Measurements from ENCODE around the gene KCNB1.
"Not testable (repeated sequence)": the region's sequence is repeated elsewhere in the genome, so short reads cannot be mapped to it uniquely, and the experiment has no call there.

Gene KCNB1

GRCh38 chr20:49412254-49412653 lies 70.2 kb downstream of the KCNB1 start:
- DNase-seq (ENCODE audit: low spot score in 2 of 2) (no peak), ATAC-seq (ENCODE audit: low read depth) (no peak)
- Mint-ChIP-seq H3K9me3 (no peaks in the 10 kb centered on the region), H3K27me3 (peaks cover 31% of the 10 kb centered on the region), H3K4me1 (no peaks in the 10 kb centered on the region), H3K4me3 (no peak overlapping the region), H3K27ac (no peak overlapping the region), H3K36me3 (no peaks in the 10 kb centered on the region)

GRCh38 chr20:49411221-49411925 lies 71.1 kb downstream of the KCNB1 start:
- H3K9me3 Mint-ChIP-seq, result no peaks in the 10 kb centered on the region
- H3K36me3 Mint-ChIP-seq, result no peaks in the 10 kb centered on the region
- no peak for DNase-seq (ENCODE audit: low spot score in 2 of 2)
- H3K27me3 Mint-ChIP-seq, result peaks cover 26% of the 10 kb centered on the region
- H3K4me1 Mint-ChIP-seq, result no peaks in the 10 kb centered on the region
- H3K27ac Mint-ChIP-seq, result no peak overlapping the region
- ATAC-seq (ENCODE audit: low read depth), result no peak
- no peak overlapping the region for H3K4me3 Mint-ChIP-seq

- H3K27me3 Mint-ChIP-seq, result peaks cover 24% of the 10 kb centered on the region
- not testable (repeated sequence) for H3K4me3 Mint-ChIP-seq; H3K36me3 Mint-ChIP-seq; ATAC-seq (ENCODE audit: low read depth); DNase-seq (ENCODE audit: low spot score in 2 of 2); H3K9me3 Mint-ChIP-seq; H3K27ac Mint-ChIP-seq; H3K4me1 Mint-ChIP-seq
These were observed 72.4 kb downstream of the KCNB1 start for GRCh38 chr20:49409975-49410621.

- H3K9me3 Mint-ChIP-seq, result no peaks in the 10 kb centered on the region
- no peak overlapping the region for H3K27ac Mint-ChIP-seq
- peaks cover 24% of the 10 kb centered on the region for H3K27me3 Mint-ChIP-seq
- no peaks in the 10 kb centered on the region for H3K4me1 Mint-ChIP-seq
- no peak overlapping the region for H3K4me3 Mint-ChIP-seq
- no peak for DNase-seq (ENCODE audit: low spot score in 2 of 2)
- no peaks in the 10 kb centered on the region for H3K36me3 Mint-ChIP-seq
- no peak for ATAC-seq (ENCODE audit: low read depth)
These were observed 73.0 kb downstream of the KCNB1 start for GRCh38 chr20:49409302-49409974.

- Mint-ChIP-seq H3K4me3 (no peak overlapping the region), H3K27me3 (peaks cover 19% of the 10 kb centered on the region), H3K9me3 (no peaks in the 10 kb centered on the region), H3K27ac (no peak overlapping the region), H3K4me1 (no peaks in the 10 kb centered on the region), H3K36me3 (no peaks in the 10 kb centered on the region)
- DNase-seq (ENCODE audit: low spot score in 2 of 2), result no peak
- no peak for ATAC-seq (ENCODE audit: low read depth)
These were observed 73.9 kb downstream of the KCNB1 start for GRCh38 chr20:49408509-49409104.

GRCh38 chr20:49406666-49407065 lies 75.8 kb downstream of the KCNB1 start:
- H3K9me3 Mint-ChIP-seq, result peaks cover 4% of the 10 kb centered on the region
- H3K36me3 Mint-ChIP-seq, result peaks cover 3% of the 10 kb centered on the region
- peaks cover 16% of the 10 kb centered on the region for H3K27me3 Mint-ChIP-seq
- H3K27ac Mint-ChIP-seq, result no peak overlapping the region
- H3K4me3 Mint-ChIP-seq, result no peak overlapping the region
- DNase-seq (ENCODE audit: low spot score in 2 of 2) (no peak), ATAC-seq (ENCODE audit: low read depth) (no peak)
- H3K4me1 Mint-ChIP-seq, result no peaks in the 10 kb centered on the region

- no peaks in the 10 kb centered on the region for H3K4me1 Mint-ChIP-seq
- H3K27me3 Mint-ChIP-seq, result peaks cover 19% of the 10 kb centered on the region
- DNase-seq (ENCODE audit: low spot score in 2 of 2) (no peak), ATAC-seq (ENCODE audit: low read depth) (no peak)
- H3K36me3 Mint-ChIP-seq, result peaks cover 3% of the 10 kb centered on the region
- H3K27ac Mint-ChIP-seq, result no peak overlapping the region
- peaks cover 4% of the 10 kb centered on the region for H3K9me3 Mint-ChIP-seq
- no peak overlapping the region for H3K4me3 Mint-ChIP-seq
These were observed 76.8 kb downstream of the KCNB1 start for GRCh38 chr20:49405696-49406095.

GRCh38 chr20:49405062-49405683 lies 77.3 kb downstream of the KCNB1 start:
- Mint-ChIP-seq H3K36me3 (peaks cover 3% of the 10 kb centered on the region), H3K27ac (no peak overlapping the region), H3K4me3 (no peak overlapping the region), H3K4me1 (no peaks in the 10 kb centered on the region), H3K27me3 (peaks cover 19% of the 10 kb centered on the region), H3K9me3 (peaks cover 4% of the 10 kb centered on the region)
- no peak for ATAC-seq (ENCODE audit: low read depth)
- DNase-seq (ENCODE audit: low spot score in 2 of 2), result no peak

GRCh38 chr20:49404461-49404860 lies 78.0 kb downstream of the KCNB1 start:
- Mint-ChIP-seq H3K27ac (no peak overlapping the region), H3K36me3 (peaks cover 3% of the 10 kb centered on the region), H3K4me3 (no peak overlapping the region), H3K4me1 (no peaks in the 10 kb centered on the region), H3K27me3 (peaks cover 19% of the 10 kb centered on the region), H3K9me3 (peaks cover 4% of the 10 kb centered on the region)
- ATAC-seq (ENCODE audit: low read depth) (no peak), DNase-seq (ENCODE audit: low spot score in 2 of 2) (no peak)

GRCh38 chr20:49403911-49404310 lies 78.6 kb downstream of the KCNB1 start:
- Mint-ChIP-seq H3K4me3 (no peak overlapping the region), H3K4me1 (no peaks in the 10 kb centered on the region), H3K27ac (no peak overlapping the region), H3K36me3 (peaks cover 3% of the 10 kb centered on the region), H3K9me3 (peaks cover 4% of the 10 kb centered on the region), H3K27me3 (peaks cover 15% of the 10 kb centered on the region)
- no peak for DNase-seq (ENCODE audit: low spot score in 2 of 2)
- no peak for ATAC-seq (ENCODE audit: low read depth)

GRCh38 chr20:49403012-49403411 lies 79.5 kb downstream of the KCNB1 start:
- H3K27ac Mint-ChIP-seq, result no peak overlapping the region
- H3K9me3 Mint-ChIP-seq, result peaks cover 5% of the 10 kb centered on the region
- H3K4me1 Mint-ChIP-seq, result no peaks in the 10 kb centered on the region
- H3K36me3 Mint-ChIP-seq, result peaks cover 3% of the 10 kb centered on the region
- ATAC-seq (ENCODE audit: low read depth) (no peak), DNase-seq (ENCODE audit: low spot score in 2 of 2) (no peak)
- H3K27me3 Mint-ChIP-seq, result peaks cover 14% of the 10 kb centered on the region
- H3K4me3 Mint-ChIP-seq, result no peak overlapping the region

GRCh38 chr20:49400904-49401303 lies 81.6 kb downstream of the KCNB1 start:
- H3K9me3 Mint-ChIP-seq, result peaks cover 5% of the 10 kb centered on the region
- DNase-seq (ENCODE audit: low spot score in 2 of 2) (no peak), ATAC-seq (ENCODE audit: low read depth) (no peak)
- peaks cover 15% of the 10 kb centered on the region for H3K27me3 Mint-ChIP-seq
- H3K36me3 Mint-ChIP-seq, result peaks cover 3% of the 10 kb centered on the region
- no peaks in the 10 kb centered on the region for H3K4me1 Mint-ChIP-seq
- H3K27ac Mint-ChIP-seq, result no peak overlapping the region
- no peak overlapping the region for H3K4me3 Mint-ChIP-seq

- DNase-seq (ENCODE audit: low spot score in 2 of 2) (no peak), ATAC-seq (ENCODE audit: low read depth) (no peak)
- Mint-ChIP-seq H3K4me1 (no peaks in the 10 kb centered on the region), H3K4me3 (no peak overlapping the region), H3K27me3 (peaks cover 15% of the 10 kb centered on the region), H3K36me3 (peaks cover 3% of the 10 kb centered on the region), H3K9me3 (peaks cover 5% of the 10 kb centered on the region), H3K27ac (no peak overlapping the region)
These were observed 82.1 kb downstream of the KCNB1 start for GRCh38 chr20:49400410-49400809.

GRCh38 chr20:49399329-49399728 lies 83.1 kb downstream of the KCNB1 start:
- Mint-ChIP-seq H3K27ac (no peak overlapping the region), H3K27me3 (peaks cover 14% of the 10 kb centered on the region), H3K9me3 (peaks cover 5% of the 10 kb centered on the region), H3K4me3 (no peak overlapping the region), H3K4me1 (no peaks in the 10 kb centered on the region), H3K36me3 (peaks cover 3% of the 10 kb centered on the region)
- ATAC-seq (ENCODE audit: low read depth) (no peak), DNase-seq (ENCODE audit: low spot score in 2 of 2) (no peak)

Data from memory B cell (primary cell).